Activated T-cell treated with anti-CD3 and anti-CD28 coated beads for 48 hours (primary cell): ENCODE measurements around the gene ZXDC.

ENCODE experiments used
- DNase-seq: peaks from one replicate; pipeline ENCODE4 v3.0.0-alpha.2; 2020; ENCODE audit warnings: low read depth

ZXDC gene

DNA sequence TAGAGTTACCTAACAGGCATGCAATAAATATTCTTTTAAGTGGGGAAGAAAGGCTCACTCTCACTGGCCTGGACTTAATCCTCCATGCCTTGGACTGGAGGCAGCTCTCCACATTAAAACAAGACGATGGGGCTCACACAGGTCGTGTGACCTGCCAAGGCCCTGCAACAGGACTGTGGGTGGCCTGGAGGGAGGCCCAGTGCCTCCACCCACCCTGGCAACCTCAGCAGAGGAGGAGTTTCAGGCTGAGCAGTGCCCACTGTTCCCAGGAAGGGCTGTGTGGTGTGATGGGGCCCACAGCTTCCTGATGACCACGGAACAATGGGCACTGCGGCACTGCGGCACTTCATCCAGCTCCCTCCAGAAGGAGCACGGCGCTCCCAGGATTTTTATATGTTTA is 36.3 kb upstream of the ZXDC start:
- DNase-seq, result no peak

DNA sequence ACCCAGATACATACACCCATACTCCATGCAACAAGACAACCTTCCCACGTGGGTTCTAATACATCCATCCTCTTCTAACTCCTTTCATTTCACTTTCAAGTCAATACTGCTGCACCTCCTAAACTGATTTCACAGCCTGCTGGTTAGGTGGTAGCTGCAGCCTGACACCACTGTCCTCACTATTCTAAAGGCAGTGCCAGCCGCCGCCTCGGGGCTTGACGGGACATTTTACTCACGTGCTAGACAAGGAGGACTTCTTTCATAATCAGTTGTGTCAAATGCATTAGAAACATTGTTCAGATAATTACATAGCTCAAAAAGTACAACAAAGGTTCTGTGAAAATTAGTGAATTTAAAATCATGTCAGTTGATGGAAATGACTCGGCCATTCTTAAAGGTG is 35.6 kb upstream of the ZXDC start:
- DNase-seq, result no peak

- DNase-seq, result no peak
Observed at GRCh38 chr3:126510308-126510910, 34.7 kb upstream of the ZXDC start.

DNA sequence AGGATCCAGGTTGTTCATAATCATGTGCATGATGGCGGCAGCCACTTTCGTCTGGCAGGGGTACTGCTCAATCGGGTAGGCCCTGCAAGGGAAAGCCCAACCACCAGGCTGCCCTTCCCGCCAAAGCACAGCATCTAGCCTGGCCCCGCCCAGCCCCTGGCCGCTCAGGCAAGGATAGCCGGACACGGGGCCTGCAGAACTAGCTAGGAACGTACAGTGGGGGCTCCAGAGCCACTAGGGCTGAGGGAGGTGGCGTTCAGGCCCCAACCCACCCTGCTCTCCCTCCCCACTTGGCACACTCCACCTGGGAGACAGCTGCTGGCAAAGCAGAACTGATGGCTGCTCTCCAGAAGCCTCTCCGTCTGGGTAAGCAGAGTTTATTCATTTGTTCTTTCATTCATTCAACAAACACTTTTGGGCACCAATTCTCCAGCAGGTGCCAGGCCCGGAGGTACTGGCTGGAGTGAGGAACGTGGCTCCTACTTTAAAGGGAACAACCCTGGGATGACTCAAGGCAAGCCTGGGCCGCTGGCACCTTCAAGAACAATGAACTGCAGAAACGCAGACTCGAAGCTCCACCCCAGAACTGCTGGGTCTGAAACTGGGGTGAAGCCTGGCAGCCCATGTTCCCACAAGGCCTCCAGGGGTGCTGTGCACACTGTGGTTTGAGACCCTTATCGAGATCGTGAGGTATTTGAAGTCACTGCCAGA is 34.1 kb upstream of the ZXDC start:
- DNase-seq, result no peak

- DNase-seq, result no peak
Observed at GRCh38 chr3:126508564-126508964, 32.9 kb upstream of the ZXDC start.

DNA sequence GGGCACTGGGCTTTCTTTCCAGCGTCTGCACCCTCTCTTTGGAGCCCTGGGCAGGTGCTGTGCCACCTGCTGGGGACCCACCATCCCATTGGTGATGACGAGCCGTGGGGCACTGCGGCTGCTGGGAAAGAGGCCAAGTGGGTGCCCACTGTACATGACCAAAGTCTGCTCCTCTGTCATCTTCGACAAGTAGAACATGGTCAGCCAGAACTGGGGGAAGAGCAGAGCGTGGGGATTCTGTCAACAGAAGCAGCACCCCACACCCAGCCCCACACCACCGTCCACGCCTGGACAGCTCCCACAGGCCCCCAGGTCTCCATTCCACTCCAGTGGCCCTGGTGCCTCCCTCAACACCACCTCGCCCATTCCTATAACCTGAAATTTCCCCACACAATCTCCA is 32.2 kb upstream of the ZXDC start:
- DNase-seq, result no peak

DNA sequence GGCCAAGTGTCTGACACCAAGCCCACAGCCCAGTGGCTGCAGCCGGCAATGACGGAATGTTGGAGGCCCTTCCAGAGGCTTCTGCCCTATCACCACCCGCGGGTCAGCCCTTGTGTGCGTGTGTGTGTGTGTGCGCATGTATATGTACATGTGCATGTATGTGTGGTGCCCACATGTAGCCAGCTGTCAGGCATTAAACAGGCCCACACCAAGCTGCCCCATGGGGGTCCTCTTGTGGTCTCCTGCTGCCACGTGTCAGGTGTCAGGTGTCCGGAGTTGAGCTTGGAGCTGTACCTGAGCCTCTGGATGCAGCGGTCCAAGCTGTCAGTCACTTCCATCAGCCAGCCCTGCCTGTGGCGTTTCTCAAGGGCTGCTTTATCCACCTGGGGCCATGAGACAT is 28.0 kb upstream of the ZXDC start:
- DNase-seq, result no peak

GRCh38 chr3:126502656-126503055 is 27.0 kb upstream of the ZXDC start:
- DNase-seq, result no peak

- DNase-seq, result no peak
Observed at GRCh38 chr3:126501736-126502135, 26.0 kb upstream of the ZXDC start.

DNA sequence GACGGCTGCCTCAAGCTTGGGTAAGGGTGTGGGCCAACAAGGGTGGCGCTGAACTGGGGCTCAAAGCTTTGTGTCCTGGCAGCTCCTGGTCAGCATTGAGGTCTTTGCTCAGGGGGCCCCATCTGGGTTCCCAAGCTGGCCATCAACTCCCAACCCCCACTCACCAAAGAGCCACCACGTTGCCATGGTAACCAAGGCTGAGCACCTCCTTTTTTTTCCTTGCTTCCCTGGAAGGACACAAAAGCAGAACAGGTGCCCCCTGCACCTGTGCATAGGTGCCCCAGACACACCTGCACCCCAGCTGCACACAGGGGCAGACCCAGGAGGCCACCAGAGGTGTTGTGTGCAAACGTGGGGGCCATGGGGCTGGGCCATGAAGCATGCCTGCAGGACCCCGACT is 25.4 kb upstream of the ZXDC start:
- no peak for DNase-seq

DNA sequence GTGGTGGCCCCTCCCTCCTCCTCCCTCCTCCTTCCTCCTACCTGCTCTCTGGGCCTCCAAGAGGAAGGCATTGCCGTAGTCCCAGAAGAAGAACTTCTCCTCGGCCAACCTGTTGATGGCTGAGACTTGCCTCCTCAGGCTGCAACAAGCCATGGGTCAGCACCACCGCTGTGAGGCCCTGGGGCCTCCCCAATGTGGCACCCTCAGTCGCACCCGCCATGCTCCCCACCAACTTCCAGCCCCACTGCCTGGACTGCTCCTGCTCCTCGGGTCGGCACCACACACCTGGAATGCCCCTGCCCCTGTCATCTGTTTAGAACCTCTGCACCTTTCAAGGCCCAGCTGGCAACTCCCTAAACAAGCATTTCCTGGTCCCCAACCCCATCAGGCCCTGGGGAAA is 24.3 kb upstream of the ZXDC start:
- DNase-seq, result no peak

DNA sequence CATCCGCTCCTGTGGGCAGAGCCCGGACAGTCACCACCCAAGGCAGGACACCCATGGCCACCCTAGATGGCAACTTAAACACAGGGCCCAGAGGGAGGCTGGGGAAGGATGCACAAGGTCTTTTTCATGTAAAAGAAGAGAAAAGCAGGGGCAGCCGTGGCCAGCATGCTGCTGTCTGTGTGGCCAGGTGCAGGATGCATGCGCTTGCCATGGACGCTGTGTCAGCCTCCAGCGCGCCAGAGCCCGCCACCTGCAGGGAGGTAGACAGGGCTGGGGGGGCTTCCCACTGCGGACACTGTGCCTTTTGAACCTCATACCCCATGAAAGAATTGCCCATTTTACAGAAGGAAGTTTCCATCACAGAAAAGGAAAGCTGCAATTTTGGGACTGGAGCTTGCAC is 23.7 kb upstream of the ZXDC start:
- DNase-seq, result no peak

GRCh38 chr3:126498929-126499328 is 23.2 kb upstream of the ZXDC start:
- no peak for DNase-seq

GRCh38 chr3:126498461-126498860 is 22.8 kb upstream of the ZXDC start:
- no peak for DNase-seq

DNA sequence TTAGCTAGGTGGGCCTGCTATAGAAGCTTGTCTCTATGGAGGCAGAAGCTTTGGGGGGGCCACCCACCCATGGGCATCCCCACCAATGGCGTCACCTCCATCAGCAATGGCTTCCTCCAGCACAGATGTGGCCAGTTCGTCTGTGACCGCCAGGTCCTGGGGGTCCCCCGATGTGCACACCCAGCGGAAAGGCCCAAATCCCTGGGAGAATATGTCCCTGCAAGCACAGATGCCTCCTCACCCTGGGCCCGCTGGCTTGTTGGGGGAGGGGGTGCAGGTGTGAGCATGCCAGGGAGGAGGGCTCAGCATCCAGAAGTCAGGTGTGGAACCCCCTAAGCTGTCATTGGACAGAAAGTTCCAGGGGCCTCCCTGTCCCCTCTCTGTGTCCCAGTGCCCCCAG is 22.3 kb upstream of the ZXDC start:
- no peak for DNase-seq

GRCh38 chr3:126496894-126497850 is 21.5 kb upstream of the ZXDC start:
- DNase-seq, result no peak

DNA sequence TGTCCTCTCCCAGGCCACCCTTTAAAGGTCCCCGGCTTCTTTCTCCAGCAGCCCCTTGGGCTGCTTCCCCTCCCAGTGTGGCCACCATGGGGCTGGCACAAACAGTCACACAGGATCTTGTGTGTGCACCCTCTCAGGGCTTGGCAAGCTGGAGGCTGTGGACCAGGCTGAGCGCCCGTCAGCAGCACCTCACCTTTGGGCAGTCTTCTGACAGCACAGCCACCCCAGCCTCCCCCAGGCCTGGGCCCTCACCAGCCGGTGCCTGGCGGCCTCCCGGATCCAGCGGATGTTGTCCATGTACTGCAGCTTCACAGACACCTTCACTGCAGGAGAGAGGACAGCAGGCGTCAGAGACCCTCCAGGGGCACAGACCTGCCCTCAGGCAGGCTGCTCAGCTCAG is 20.1 kb upstream of the ZXDC start:
- no peak for DNase-seq

DNA sequence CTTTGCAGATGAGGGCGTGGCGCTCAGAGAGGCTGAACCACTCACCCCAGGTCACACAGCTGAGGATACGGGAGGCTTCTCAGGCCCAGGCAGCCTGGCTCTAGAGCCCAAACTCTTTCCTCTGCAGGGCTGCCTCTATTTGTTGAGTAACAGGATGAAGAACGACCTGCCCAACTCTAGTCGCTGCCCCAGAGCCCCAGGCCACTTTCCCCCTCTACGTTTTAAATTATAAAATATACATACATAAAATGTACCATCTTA is 19.2 kb upstream of the ZXDC start:
- no peak for DNase-seq

DNA sequence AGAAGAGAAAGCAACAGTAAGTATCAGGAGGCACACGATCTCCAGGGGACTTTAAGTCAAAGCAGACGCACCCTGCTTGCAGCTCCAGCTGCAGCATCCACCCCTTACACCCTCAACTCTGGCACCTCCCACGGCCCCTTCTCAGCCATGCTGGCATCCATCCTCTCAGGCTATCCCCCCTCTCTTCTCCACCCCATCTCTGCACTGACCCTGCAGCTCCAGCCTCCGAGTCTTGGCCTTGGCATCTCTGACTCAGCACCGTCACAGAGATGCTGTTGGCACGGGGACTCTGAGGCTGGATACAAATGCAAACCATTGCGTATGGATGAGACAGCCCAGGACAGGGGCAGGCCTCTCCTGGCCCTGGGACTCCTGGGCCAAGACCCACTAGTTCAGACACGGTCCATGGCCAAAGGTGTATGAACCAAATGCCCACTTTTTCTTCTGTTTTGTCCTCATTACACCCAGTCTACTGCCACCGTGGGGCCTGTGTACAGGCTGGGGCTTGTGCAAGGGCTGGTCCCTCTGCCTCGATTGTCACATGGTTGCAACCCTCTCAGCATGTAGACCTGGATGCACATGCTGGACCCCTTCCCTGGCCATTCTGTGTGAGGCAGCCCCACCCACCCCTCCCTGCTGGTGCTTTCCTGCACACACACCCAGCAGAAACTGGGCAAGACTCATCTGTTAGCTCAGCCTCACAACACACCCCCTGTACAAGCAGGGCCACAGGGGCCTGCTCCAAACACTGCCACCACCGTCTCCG is 18.7 kb upstream of the ZXDC start:
- no peak for DNase-seq

DNA sequence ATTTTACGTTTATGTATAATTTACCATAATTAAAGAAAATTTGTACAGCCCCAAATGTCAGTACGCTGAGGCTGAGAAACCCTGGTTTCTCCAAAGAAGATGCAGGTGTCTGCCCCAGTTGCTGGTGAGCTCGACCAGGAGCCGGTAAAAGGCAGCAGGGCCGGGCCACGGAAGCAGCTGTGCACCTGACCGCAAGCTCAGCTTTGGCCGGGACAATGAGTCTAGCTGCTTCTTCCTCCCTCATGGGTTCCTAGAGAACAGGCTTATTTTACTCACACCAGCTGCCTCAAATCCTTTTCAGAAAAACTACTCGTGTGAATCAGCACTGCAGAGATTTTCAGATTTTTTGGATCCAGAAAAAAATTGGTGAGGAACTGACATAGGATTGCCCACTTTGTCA is 18.0 kb upstream of the ZXDC start:
- no peak for DNase-seq

GRCh38 chr3:126493051-126493450 is 17.4 kb upstream of the ZXDC start:
- no peak for DNase-seq

GRCh38 chr3:126491221-126492013 is 15.7 kb upstream of the ZXDC start:
- no peak for DNase-seq
